H1 (cell line): ENCODE measurements around the gene MEGF11. TPM values are rescaled to one million over a fixed set of nuclear protein-coding genes. Genes with fewer than 3 reads are reported as not detected.

Experiments
- BACH1 ChIP-seq: IDR thresholded peaks from 2 replicates; pipeline ENCODE4 v1.6.1; 2012; ENCODE audit warnings: low read length, improper control_type of control experiment
- E2F6 ChIP-seq: IDR thresholded peaks from 2 replicates; pipeline ENCODE4 v1.6.1; 2012; ENCODE audit warnings: inconsistent platforms
- EP300 ChIP-seq, 2 experiments: IDR thresholded peaks; 1 replicate in 1 of 2; 2 replicates in 1 of 2; pipeline ENCODE4 v1.6.1; 2011 to 2012; ENCODE audit warnings: low read depth in 2 of 2, low read length in 2 of 2, mild to moderate bottlenecking in 2 of 2, borderline replicate concordance in 1 of 2, inconsistent platforms in 1 of 2, moderate library complexity in 1 of 2
- KDM1A ChIP-seq: fragments of 200-600, 300-600 bp; sonication (generic); IDR thresholded peaks from 2 replicates; pipeline ENCODE4 v1.7.1; 2016; ENCODE audit warnings: mild to moderate bottlenecking, low read length, borderline replicate concordance
- POLR2AphosphoS5 ChIP-seq: IDR thresholded peaks from 2 replicates; pipeline ENCODE4 v1.6.1; 2011; ENCODE audit warnings: low read depth, low read length
- polyA plus RNA-seq, 7 experiments: library from polyadenylated mRNA; depleted of rRNA in 3 of 7; stranded (reverse) in 5 of 7; unstranded in 2 of 7; fragments of >200 nt in 5 of 7; fragments of 200-250 nt in 2 of 7; gene quantifications; 1 replicate in 5 of 7; 2 replicates in 1 of 7; 4 replicates in 1 of 7; pipeline versions ENCODE4 v1.2.1 to v1.2.3, GENCODE V29; 2011 to 2013; ENCODE audit warnings: missing spikeins in 2 of 7, mixed read lengths in 2 of 7
- total RNA-seq: library from RNA; stranded (reverse); fragmentation: NEBNext Ultra II Directional; extraction: Animal tissue kit (Norgen Biotek cat#: 25700); gene quantifications from 2 replicates; pipeline ENCODE4 v1.2.1, GENCODE V29; 2021

Gene MEGF11
- total and polyA plus RNA-seq, 2 of the 8 experiments (the other 6 are each of a cell fraction or from before 2014, with no cell fraction given): 4.4 to 4.8 TPM

GRCh38 chr15:66288093-66288492 is 34.5 kb upstream of the MEGF11 start (continued):
- TF ChIP-seq E2F6 (no peak), EP300 (IDR thresholded peaks at IDR 0.05; ENCODE audit: borderline replicate concordance in 1 of 2, low read depth in 2 of 2, low read length in 2 of 2) (no peak), POLR2AphosphoS5 (no peak), KDM1A (no peak), BACH1 (no peak)
